A204.1 (cell line): ENCODE results near the gene CPVL.

Source experiments
- FAIRE-seq: peaks from 2 replicates; lab custom pipeline; 2012; peaks lifted over from hg19 to GRCh38; lab: Jason Lieb, UNC

The CPVL gene

GRCh38 chr7:29154076-29154475 is 7.7 kb upstream of the CPVL start:
- FAIRE-seq: no peak

DNA sequence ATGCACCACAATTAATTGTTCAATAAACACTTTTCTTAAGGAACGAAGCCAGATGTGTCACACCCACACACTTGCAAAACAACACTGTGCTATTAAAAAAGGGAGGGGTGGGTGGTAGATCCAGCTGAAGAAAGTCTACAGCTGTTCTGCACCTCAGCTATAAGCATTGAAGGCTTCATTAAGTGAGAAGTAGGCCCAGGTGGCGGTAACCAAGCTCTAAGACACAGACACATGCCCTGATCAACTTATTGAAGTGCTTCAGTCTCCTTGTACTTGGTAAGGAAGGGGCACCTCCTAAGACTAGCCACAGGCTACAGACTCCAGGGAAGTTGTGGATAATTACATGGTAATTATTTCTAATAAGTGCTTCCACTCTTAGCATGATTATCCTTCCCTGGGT is 4.5 kb upstream of the CPVL start:
- FAIRE-seq: no peak

DNA sequence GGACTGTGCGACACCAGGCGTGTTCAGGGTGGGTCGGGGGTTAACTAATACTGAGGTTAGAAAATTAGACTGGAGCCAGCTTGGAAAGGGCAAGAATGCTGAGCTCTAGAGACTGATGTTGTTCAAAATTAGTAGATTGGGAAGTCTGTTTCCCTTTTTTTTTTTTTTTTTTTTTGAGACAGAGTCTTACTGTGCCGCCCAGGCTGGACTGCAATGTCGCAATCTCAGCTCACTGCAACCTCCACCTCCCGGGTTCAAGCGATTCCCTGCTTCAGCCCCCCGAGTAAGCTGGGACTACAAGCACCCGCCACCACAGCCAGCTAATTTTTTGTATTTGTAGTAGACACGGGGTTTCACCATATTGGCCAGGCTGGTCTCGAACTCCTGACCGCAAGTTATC is 2.7 kb upstream of the CPVL start:
- no peak for FAIRE-seq

DNA sequence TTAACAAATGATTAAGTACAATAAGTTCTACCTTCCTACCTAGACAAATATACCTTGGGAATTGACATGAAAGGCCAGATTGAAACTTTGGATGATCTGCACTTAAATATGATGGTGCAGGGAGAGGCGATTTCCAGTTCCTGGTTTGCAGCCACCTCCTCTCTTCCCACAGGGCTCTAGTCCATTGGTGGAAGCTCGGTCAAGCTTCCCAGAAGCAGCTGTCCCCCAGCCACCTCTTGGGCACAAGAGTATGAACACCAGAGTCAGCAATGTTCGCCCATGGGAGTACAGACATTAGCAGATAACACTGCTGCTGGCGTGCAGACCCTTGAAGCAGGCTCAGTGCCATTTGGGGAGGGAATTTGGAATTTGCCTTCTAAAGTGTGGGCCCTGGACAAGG is 1.5 kb upstream of the CPVL start:
- no peak for FAIRE-seq

GRCh38 chr7:29146888-29147609 is 712 bp upstream of the CPVL start:
- FAIRE-seq: no peak

GRCh38 chr7:29145553-29146056 is 732 bp downstream of the CPVL start:
- FAIRE-seq: no peak

DNA sequence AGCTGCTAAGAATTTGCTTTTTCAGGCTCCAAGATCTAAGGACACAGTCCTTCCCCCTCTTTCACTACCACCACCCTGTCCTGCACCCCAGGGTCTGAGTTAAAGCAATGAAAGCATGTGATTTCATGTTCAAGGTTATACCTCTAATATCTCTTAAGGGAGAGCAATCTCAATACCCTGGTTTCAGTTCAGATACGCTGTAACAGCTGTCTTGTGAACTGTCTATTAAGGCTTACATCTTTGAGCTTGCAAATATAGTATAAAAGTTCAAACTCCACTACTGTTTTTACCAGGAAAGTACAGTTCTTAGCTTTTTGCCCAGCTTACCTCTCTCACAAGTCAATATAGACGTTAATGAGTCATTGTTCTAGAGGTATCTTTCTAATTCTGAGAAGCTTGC is 2.6 kb downstream of the CPVL start:
- FAIRE-seq: no peak

DNA sequence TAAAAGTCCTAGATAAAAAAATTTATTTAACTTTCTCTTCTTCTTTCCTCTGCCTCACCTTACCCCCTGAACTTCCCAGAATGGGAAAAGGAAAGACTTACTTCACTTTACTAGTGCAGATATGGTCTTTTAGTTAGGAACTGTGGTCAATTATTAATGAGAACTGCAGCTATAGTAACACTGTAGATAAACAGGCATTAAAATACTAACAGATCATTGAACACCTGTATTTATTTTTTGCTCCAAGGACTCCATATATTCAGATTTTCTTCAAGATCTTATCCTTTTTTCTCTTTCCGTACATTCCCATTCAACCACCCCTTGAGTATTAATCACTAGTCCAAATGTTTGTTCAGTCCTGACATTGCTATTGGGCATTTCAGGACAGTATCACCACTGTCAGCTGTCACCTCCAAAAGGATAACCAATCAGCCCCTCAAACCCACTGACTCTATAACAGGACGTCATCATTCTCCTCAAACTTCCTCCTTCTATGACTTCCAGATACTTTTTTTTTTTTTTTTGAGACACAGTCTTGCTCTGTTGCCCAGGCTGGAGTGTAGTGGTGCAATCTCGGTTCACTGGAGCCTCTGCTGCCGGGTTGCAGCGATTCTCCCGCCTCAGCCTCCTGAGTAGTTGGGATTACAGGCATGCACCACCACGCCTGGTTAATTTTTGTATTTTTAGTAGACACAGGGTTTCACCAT is 4.2 kb downstream of the CPVL start:
- no peak for FAIRE-seq

GRCh38 chr7:29140873-29141468 is 5.4 kb downstream of the CPVL start:
- no peak for FAIRE-seq

DNA sequence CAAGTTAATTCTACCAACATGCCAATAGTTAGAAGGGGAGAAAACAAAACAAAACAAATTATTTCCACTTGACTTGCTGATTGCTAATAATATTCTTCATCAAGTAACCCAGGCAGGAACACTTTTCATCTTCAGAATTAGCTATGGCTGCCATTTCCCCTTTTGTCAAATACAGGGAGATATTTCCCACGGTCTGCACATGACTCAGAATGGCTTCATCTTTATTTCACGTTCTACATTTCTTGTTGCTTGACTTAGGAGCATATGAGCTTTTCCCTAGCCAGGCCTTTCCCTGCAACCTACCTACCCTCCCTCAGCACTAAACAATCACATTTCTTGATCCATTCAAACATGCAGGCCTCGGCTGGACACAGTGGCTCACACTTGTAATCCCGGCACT is 6.5 kb downstream of the CPVL start:
- FAIRE-seq: no peak

DNA sequence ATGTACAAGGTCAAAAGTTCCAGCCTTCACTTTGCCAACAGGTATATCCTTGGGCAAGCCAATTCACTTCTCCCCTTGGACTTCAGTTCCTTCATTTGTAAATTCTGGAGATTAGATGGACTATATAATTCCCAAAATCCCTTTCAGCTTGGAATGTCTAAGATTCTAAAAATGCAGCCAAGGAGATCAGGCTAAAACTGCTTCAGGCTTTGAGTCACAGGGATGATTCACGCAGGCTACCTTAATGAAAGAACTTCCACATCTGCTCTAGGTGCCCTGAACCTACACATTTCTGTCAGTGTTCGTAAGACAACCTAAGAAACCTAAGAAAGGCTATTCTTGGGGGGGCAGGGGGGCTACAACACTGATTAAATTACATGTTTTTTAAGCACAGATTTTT is 7.1 kb downstream of the CPVL start:
- no peak for FAIRE-seq

DNA sequence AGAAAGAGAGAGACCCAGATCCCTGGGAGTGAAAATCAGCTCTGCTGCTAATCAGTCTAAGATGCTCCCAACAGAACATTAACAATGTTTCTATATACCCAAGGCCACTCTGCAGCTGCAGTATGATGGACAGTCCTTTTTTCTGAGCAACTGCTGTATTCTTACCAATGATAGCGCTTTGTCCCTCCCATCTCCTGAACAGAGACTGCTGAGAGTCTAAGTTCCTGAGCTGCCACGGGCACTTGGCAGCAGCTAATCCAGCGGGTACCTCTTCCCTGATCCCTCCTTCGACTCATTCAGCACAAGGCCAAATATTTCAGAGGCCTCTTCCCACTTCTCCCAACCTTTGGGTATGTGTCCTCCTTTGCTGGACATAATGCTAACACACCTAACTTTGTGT is 7.7 kb downstream of the CPVL start:
- no peak for FAIRE-seq

DNA sequence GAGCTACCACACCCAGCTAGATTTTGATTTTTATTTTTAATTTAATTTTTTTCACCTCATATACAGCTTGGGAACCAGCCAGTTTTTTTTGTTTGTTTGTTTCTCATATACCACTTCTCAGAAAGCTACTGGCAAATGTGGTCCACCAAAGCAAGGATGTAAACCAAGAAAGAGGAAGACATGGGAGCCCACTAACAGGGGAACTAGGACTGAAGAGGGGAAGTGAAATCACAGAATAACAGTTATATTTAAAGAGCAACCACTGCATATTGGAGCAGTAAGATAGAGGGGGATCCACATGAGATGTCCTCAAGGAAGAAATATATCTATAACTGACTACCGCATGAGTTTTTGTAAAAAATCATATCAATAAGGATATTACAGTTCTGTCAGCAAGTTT is 10.5 kb downstream of the CPVL start:
- FAIRE-seq: no peak

DNA sequence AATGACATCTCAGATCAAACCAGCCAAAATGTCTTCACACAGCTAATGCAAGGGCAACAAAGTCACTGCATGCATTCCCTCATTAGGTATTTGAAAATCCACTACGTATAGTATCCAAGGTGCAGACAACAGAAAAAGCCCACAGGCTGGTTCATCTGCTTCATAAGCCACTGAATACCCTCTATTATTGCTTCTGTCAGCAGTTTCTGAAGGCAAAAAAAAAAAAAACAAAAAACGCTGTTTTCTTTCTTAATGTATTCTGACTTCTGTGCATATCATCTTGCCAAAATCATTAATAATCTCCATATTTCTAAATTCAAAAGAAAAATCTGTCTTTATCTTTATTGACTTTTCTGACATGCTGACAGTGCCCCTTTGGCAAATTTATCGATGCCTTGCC is 13.4 kb downstream of the CPVL start:
- FAIRE-seq: no peak

GRCh38 chr7:29131678-29132077 is 14.7 kb downstream of the CPVL start:
- no peak for FAIRE-seq

DNA sequence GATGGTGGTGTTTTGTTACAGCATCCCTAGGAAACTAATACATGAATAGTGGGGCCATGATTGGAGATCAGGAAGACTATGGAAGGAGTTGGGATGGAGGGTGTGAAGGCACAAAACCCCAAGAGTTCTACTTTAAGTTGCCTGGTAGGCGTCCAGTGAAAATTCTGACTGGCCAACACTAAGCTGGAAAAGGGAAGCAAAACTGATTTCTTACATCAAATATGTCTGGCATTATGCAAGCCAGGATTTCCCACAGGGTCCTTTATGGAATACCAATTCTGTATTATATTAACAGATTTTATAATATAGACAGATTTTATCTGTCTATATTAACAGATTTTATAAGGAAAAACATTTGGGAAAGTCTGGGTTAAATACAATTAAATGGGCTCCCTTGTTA is 16.2 kb downstream of the CPVL start:
- no peak for FAIRE-seq

DNA sequence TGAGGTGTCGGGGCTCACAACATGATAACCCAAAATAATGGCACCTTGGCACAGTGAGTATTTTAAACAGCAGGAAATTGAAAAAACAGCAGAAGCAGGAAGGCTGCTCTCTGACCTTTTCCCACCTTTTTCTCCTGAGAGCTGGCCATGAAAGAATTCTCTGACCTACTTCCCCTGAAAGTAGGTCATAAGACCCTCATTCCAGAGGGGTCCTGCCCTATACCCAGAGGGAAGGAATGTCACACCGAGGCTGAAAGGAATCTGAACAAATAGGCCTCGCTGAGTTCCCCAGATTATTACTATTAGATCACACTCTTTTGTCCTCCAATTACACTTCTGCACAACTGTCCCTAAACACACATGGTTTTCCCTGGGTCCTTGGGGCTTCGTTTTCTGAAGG is 18.8 kb downstream of the CPVL start:
- no peak for FAIRE-seq

DNA sequence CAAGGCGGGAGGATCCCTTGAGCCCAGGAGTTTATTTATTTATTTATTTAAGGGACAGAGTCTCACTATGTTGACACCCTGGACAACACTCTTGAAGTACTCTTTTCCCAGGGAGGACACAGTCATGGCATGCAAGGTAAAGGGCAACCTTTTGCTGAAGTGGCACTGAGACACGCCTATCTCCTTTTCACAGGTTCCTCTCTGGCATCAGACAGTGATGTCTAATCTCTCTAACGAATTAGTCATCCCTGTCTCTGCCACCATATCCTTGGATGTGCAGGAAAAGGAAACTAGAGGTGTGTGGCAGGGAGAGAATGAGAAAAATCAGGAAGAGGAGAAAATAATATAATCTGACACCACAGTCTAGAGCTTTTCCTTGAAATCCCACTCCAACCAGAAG is 19.5 kb downstream of the CPVL start:
- no peak for FAIRE-seq

- FAIRE-seq: no peak
Observed at GRCh38 chr7:29123626-29124190, 22.6 kb downstream of the CPVL start.

- FAIRE-seq: no peak
Observed at GRCh38 chr7:29122759-29123158, 23.6 kb downstream of the CPVL start.

DNA sequence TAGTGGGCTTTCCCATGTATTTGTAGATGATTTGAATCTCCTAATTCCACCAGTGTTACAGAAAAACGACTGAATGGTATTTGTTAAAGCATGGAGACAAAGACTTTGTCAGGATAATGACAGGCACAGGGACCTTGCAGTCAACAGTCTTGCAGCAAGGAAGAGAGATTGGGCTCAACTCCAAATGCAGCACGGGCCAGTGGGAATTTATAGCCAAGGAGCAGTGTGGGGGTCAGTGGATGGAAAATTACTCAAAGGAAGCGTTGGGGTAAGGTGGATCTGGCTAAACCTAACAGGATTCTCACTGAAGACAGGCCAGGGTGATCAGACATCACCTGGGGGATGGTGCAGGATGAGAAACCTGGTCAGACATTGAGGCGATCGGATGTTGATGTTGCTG is 24.3 kb downstream of the CPVL start:
- FAIRE-seq: no peak

DNA sequence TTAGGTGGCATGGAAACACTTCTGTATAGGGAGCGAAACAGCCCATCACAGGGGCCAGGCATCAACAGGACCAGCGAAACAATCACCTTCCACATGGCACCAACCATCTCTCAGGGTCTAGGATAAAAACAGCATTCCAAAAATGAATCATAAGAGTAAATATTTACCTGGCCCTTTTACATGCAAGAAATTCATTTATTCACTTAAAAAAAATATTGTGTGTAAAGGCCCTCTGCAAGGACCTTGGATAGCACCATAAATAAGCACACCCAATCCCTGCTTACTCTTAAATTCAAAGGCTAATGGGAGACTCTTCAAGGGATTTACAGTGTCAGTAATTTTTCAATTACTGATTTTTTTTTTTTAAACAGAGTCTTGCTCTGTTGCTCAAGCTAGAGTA is 25.4 kb downstream of the CPVL start:
- FAIRE-seq: no peak

DNA sequence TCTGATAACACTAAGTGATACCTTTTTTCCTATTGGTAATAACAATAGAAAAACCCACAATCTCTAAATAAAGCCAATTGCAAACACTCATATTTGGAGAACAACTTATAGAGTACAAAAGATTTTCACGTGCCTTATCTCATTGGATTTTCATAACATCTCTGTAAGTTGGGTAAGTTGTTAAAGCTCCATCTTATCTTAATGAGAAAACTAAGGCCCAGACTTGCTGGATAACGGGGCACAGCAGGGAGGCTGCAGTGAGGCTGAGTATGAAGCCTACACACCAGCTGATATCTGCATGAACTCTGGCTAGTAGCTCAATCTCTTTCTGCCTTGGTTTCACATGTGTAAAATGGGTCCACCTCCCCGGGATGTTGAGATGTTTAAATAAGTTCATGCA is 26.8 kb downstream of the CPVL start:
- no peak for FAIRE-seq
